K562 (cell line): ENCODE results near the gene POLR1D. TPM values are rescaled to one million over a fixed set of nuclear protein-coding genes. Genes with fewer than 3 reads are reported as not detected.
A peak's percentile ranks its signal among the peaks of the same experiment; 100 is the strongest.

Source experiments
- ATAC-seq: fragments of 200-7000 bp; cut with Tn5 transposase; 3 replicates; pipeline ENCODE4 v1.9.1; 2020; ENCODE audit warnings: moderate library complexity
- BruUV-seq: library from RNA; stranded (reverse); fragments of 400-500 nt; replicated peaks from 2 replicates; lab custom pipeline; 2021; lab: Mats Ljungman, UMichigan
- CTCF ChIA-PET: fragments of 300-600 bp; formaldehyde crosslinking; extraction: SDS; loops from one replicate; lab custom pipeline; 2021; ENCODE audit warnings: low intra/inter-chr PET ratio; lab: Yijun Ruan, JAX
- POLR2A ChIA-PET: fragments of 300-600, 350-650 bp; sonication (Branson Sonifier 250); formaldehyde crosslinking; extraction: SDS; loops from one replicate; lab custom pipeline; 2021; ENCODE audit warnings: antibody characterized with exemption, inconsistent platforms; lab: Yijun Ruan, JAX
- DNase-seq, 4 experiments: peaks; one replicate each; pipeline versions ENCODE4 v3.0.0 to v3.0.0-alpha.2; 2011 to 2018; ENCODE audit warnings: low spot score in 3 of 4, mixed read lengths in 3 of 4; ENCODE audit errors: extremely low read depth in 1 of 4
- FAIRE-seq: peaks from 2 replicates; lab custom pipeline; 2011; peaks lifted over from hg19 to GRCh38; lab: Jason Lieb, UNC
- H2AFZ ChIP-seq: 2 replicates; pipeline ENCODE4 v1.6.0; 2011; ENCODE audit warnings: low read depth, low read length, control low read depth, inconsistent platforms
- H3K27ac ChIP-seq: fragments of 200-600 bp; 3 replicates; pipeline ENCODE4 v1.8.0; 2011; ENCODE audit warnings: low read depth, mild to moderate bottlenecking, control low read depth, inconsistent platforms, low read length, moderate library complexity, mixed read lengths; ENCODE audit errors: extremely low read depth
- H3K27me3 ChIP-seq, 2 experiments: fragments of 300-600 bp in 1 of 2; 2 replicates in 1 of 2; 3 replicates in 1 of 2; pipeline versions ENCODE4 v1.6.0 to v1.8.0; 2011; ENCODE audit warnings: inconsistent platforms in 2 of 2, low read length in 2 of 2, mild to moderate bottlenecking in 1 of 2, mixed read lengths in 1 of 2, moderate library complexity in 1 of 2; ENCODE audit not compliant: control insufficient read depth in 2 of 2, insufficient read depth in 2 of 2
- H3K36me3 ChIP-seq: fragments of 300-600 bp; 3 replicates; pipeline ENCODE4 v1.8.0; 2011; ENCODE audit warnings: mild to moderate bottlenecking, low read length, inconsistent platforms; ENCODE audit not compliant: control insufficient read depth, insufficient read depth
- H3K4me1 ChIP-seq, 2 experiments: fragments of 200-600 bp in 1 of 2; replicated peaks in 1 of 2; 2 replicates in 1 of 2; 3 replicates in 1 of 2; pipeline versions ENCODE4 v1.5.1 to v1.8.0; 2011; ENCODE audit warnings: inconsistent platforms in 2 of 2, low read length in 2 of 2, mild to moderate bottlenecking in 1 of 2, mixed read lengths in 1 of 2, moderate library complexity in 1 of 2; ENCODE audit not compliant: control insufficient read depth in 2 of 2, insufficient read depth in 2 of 2
- H3K4me2 ChIP-seq: 2 replicates; pipeline ENCODE4 v1.6.1; 2011; ENCODE audit warnings: low read length, control low read depth, inconsistent platforms, mixed read lengths; ENCODE audit not compliant: insufficient read depth
- H3K4me3 ChIP-seq: fragments of 200-600 bp; sonication (generic), shearing (Covaris generic); 2 replicates; pipeline ENCODE4 v1.5.1; 2016; ENCODE audit warnings: control low read depth, inconsistent platforms
- H3K79me2 ChIP-seq: fragments of 200-600 bp; 3 replicates; pipeline ENCODE4 v1.8.0; 2011; ENCODE audit warnings: low read length, inconsistent platforms; ENCODE audit not compliant: control insufficient read depth, insufficient read depth
- H3K9ac ChIP-seq, 2 experiments: 2 replicates each; pipeline versions ENCODE4 v1.6.0 to v1.6.1; 2011; ENCODE audit warnings: low read depth in 2 of 2, low read length in 2 of 2, control low read depth in 1 of 2, inconsistent platforms in 1 of 2, mild to moderate bottlenecking in 1 of 2, mixed read lengths in 1 of 2; ENCODE audit not compliant: insufficient read depth in 1 of 2
- H3K9me1 ChIP-seq: one replicate; pipeline ENCODE4 v1.6.0; 2011; ENCODE audit warnings: inconsistent platforms, mild to moderate bottlenecking, low read length, moderate library complexity; ENCODE audit not compliant: control insufficient read depth, insufficient read depth
- H3K9me3 ChIP-seq: replicated peaks from 2 replicates; pipeline ENCODE4 v1.5.1; 2011; ENCODE audit warnings: low read depth, low read length, inconsistent platforms; ENCODE audit not compliant: control insufficient read depth, insufficient read depth
- H4K20me1 ChIP-seq: replicated peaks from 2 replicates; pipeline ENCODE4 v1.6.1; 2011; ENCODE audit warnings: low read length, inconsistent platforms, mixed read lengths; ENCODE audit not compliant: control insufficient read depth, insufficient read depth
- ARNT ChIP-seq, 2 experiments: fragments of 450-650 bp; IDR thresholded peaks; 2 replicates each; pipeline ENCODE4 v1.6.1; 2016; ENCODE audit warnings: mild to moderate bottlenecking in 1 of 2
- C11orf30 ChIP-seq: fragments of 450-650 bp; IDR thresholded peaks from 2 replicates; pipeline ENCODE4 v1.6.1; 2016; ENCODE audit warnings: low read depth, mild to moderate bottlenecking
- ETV6 ChIP-seq, 3 experiments: fragments of 150-350 bp in 1 of 3; sonication (generic) in 1 of 3; formaldehyde crosslinking in 1 of 3; IDR thresholded peaks; 2 replicates each; pipeline versions ENCODE4 v1.6.1 to v1.8.0; 2014 to 2022; ENCODE audit warnings: borderline replicate concordance in 2 of 3, low read depth in 2 of 3, antibody characterized with exemption in 1 of 3, low read length in 1 of 3, mild to moderate bottlenecking in 1 of 3, missing genetic modification reagents in 1 of 3
- FOSL1 ChIP-seq: fragments of 200-800 bp; sonication (Bioruptor generic); conservative IDR thresholded peaks from 2 replicates; pipeline ENCODE4 v1.6.1; 2016; ENCODE audit warnings: missing genetic modification characterization, missing compliant biosample characterization
- GATA2 ChIP-seq: sonication (generic); formaldehyde crosslinking; IDR thresholded peaks from 2 replicates; pipeline ENCODE4 v1.4.0; 2020; ENCODE audit warnings: mild to moderate bottlenecking, missing genetic modification reagents
- HDAC6 ChIP-seq: IDR thresholded peaks from 2 replicates; pipeline ENCODE4 v1.6.1; 2012; ENCODE audit warnings: low read depth, mild to moderate bottlenecking, control low read depth, inconsistent platforms, low read length, moderate library complexity
- HMG20A ChIP-seq: fragments of 450-650 bp; formaldehyde crosslinking; conservative IDR thresholded peaks from 2 replicates; pipeline ENCODE4 v1.4.0; 2020; ENCODE audit warnings: mild to moderate bottlenecking, mixed read lengths
- HNRNPUL1 ChIP-seq: fragments of 200-400 bp; formaldehyde crosslinking; IDR thresholded peaks from 2 replicates; pipeline ENCODE4 v1.6.1; 2017; ENCODE audit warnings: low read length
- IRF9 ChIP-seq: fragments of 450-650 bp; IDR thresholded peaks from 2 replicates; pipeline ENCODE4 v1.6.1; 2016; ENCODE audit warnings: missing biosample characterization, missing genetic modification characterization
- JUN ChIP-seq, 2 experiments: sonication (generic) in 1 of 2; formaldehyde crosslinking in 1 of 2; IDR thresholded peaks; 2 replicates each; pipeline versions ENCODE4 v1.6.1 to v1.8.0; 2012 to 2022; ENCODE audit warnings: borderline replicate concordance in 2 of 2, mild to moderate bottlenecking in 2 of 2, improper control_type of control experiment in 1 of 2, low read depth in 1 of 2, low read length in 1 of 2, missing genetic modification reagents in 1 of 2
- JUND ChIP-seq, 2 experiments: IDR thresholded peaks; 2 replicates in 1 of 2; 3 replicates in 1 of 2; pipeline ENCODE4 v1.6.1; 2011; ENCODE audit warnings: borderline replicate concordance in 2 of 2, low read depth in 2 of 2, low read length in 2 of 2, improper control_type of control experiment in 1 of 2, missing biosample characterization in 1 of 2, missing genetic modification characterization in 1 of 2, missing genetic modification reagents in 1 of 2
- KDM1A ChIP-seq, 2 experiments: fragments of 450-650 bp; IDR thresholded peaks; 2 replicates each; pipeline ENCODE4 v1.6.1; 2016; ENCODE audit warnings: mild to moderate bottlenecking in 2 of 2
- MED1 ChIP-seq: sonication (generic); formaldehyde crosslinking; IDR thresholded peaks from 2 replicates; pipeline ENCODE4 v1.8.1; 2023; ENCODE audit warnings: missing genetic modification reagents, borderline replicate concordance
- MLX ChIP-seq, 2 experiments: fragments of 450-650 bp in 1 of 2; sonication (generic) in 1 of 2; formaldehyde crosslinking; conservative IDR thresholded peaks; 2 replicates each; pipeline versions ENCODE4 v1.4.0 to v1.8.1; 2020 to 2022; ENCODE audit warnings: mild to moderate bottlenecking in 1 of 2, missing genetic modification reagents in 1 of 2
- RCOR1 ChIP-seq, 2 experiments: IDR thresholded peaks; 2 replicates each; pipeline ENCODE4 v1.6.1; 2012; ENCODE audit warnings: low read depth in 2 of 2, low read length in 2 of 2, borderline replicate concordance in 1 of 2, improper control_type of control experiment in 1 of 2
- SUPT5H ChIP-seq: fragments of 450-650 bp; IDR thresholded peaks from 2 replicates; pipeline ENCODE4 v1.6.1; 2016
- TEAD2 ChIP-seq: fragments of 450-650 bp; IDR thresholded peaks from 2 replicates; pipeline ENCODE4 v1.6.1; 2016; ENCODE audit warnings: missing genetic modification characterization, control low read depth, missing compliant biosample characterization
- ZNF134 ChIP-seq: fragments of 250-450 bp; sonication (Bioruptor Pico); conservative IDR thresholded peaks from 2 replicates; pipeline ENCODE4 v1.4.0; 2020
- ZNF165 ChIP-seq: fragments of 250-450 bp; sonication (Bioruptor Pico); IDR thresholded peaks from 2 replicates; pipeline ENCODE4 v1.4.0; 2020; ENCODE audit warnings: borderline replicate concordance
- ZNF511 ChIP-seq: sonication (generic); formaldehyde crosslinking; IDR thresholded peaks from 2 replicates; pipeline ENCODE4 v1.8.0; 2022; ENCODE audit warnings: mild to moderate bottlenecking, missing genetic modification reagents
- ZNF583 ChIP-seq: fragments of 250-450 bp; sonication (Bioruptor Pico); IDR thresholded peaks from 2 replicates; pipeline ENCODE4 v1.4.0; 2020
- WGBS: fragments of 100-300 bp; shearing (Covaris generic); methylation state at CpG from one replicate; pipeline ENCODE4 v1.1.6; 2016; ENCODE audit warnings: low coverage, mixed read lengths; ENCODE audit not compliant: insufficient coverage; ENCODE audit errors: missing lambda C conversion rate; 5-methylcytosine and 5-hydroxymethylcytosine counted together
- in situ Hi-C: fragments of 300-500 bp; cut with MboI; formaldehyde crosslinking; loops from 4 replicates; pipeline ENCODE4 v1.15.0; 2018; ENCODE audit warnings: inconsistent platforms, mixed read lengths
- intact Hi-C: fragments of 100-400 bp; cut with micrococcal nuclease; formaldehyde crosslinking; loops from 2 replicates; pipeline ENCODE4 v1.14.2; 2022
- polyA plus RNA-seq, 8 experiments: library from polyadenylated mRNA; depleted of rRNA in 4 of 8; stranded (reverse) in 5 of 8; unstranded in 3 of 8; fragments of >200 nt; fragmentation: Nextera tagmentation in 2 of 8; fragmentation: Illumina TruSeq in 1 of 8; extraction: Ambion mirVana in 2 of 8; extraction: Trizol in 1 of 8; gene quantifications; 2 replicates each; pipeline versions ENCODE4 v1.2.1 to v1.2.3, GENCODE V29; 2011 to 2014; ENCODE audit warnings: inconsistent platforms in 1 of 8, missing spikeins in 1 of 8
- total RNA-seq, 7 experiments: library from RNA; depleted of rRNA in 6 of 7; stranded (reverse); fragments of >200 nt in 6 of 7; fragmentation: Illumina TruSeq in 2 of 7; extraction: Trizol in 2 of 7; gene quantifications; 2 replicates each; pipeline versions ENCODE4 v1.2.1 to v1.2.3, GENCODE V29; 2011 to 2021; ENCODE audit warnings: low replicate concordance in 1 of 7

POLR1D gene
- total and polyA plus RNA-seq, 9 of the 15 experiments (the other 6 are each of a cell fraction or from before 2014, with no cell fraction given), result 107 to 188 (median 145) TPM

- Histone ChIP-seq H3K4me3 (no peak overlapping the region), H3K4me2 (no peak overlapping the region), H2AFZ (no peak overlapping the region), H3K79me2 (no peaks in the 10 kb centered on the region; the same call in 1 of the 3 replicates), H3K9me1 (no peaks in the 10 kb centered on the region), H3K9ac (no peak overlapping the region), H3K27me3 (no peaks in the 10 kb centered on the region), H4K20me1 (no peaks in the 10 kb centered on the region), H3K4me1 (peaks cover 0 to 7% of the 10 kb centered on the region in 2 experiments; a peak in 4 of 5 replicates), H3K9me3 (no peaks in the 10 kb centered on the region), H3K27ac (no peak overlapping the region), H3K36me3 (no peaks in the 10 kb centered on the region)
- no TSS peak for BruUV-seq
- CTCF ChIA-PET, result interaction anchor here (0.6 kb wide), 1 partner anchor 390 kb away, joined by 3 read pairs; no protein-coding TSS in a partner anchor
- ATAC-seq, result no peak
- intact Hi-C loops, result no loop called here
- 8% methylated on average over 4 of the region's 4 CpGs for WGBS
- FAIRE-seq, result peak; percentile 23
- in situ Hi-C loops, result no loop called here
- POLR2A ChIA-PET, result no interaction called here
- DNase-seq, result peak in 1 of 4 experiments; percentile 27
- TF ChIP-seq KDM1A (IDR thresholded peaks at IDR 0.05) (no peak), HNRNPUL1 (no peak), HMG20A (CRISPR knock-in tag) (no peak), HDAC6 (no peak), FOSL1 (tag) (peak; percentile 64), ARNT (IDR thresholded peaks at IDR 0.05) (no peak), GATA2 (CRISPR knock-in tag) (no peak), TEAD2 (tag) (no peak), JUND (IDR thresholded peaks at IDR 0.05; ENCODE audit: borderline replicate concordance, low read depth, low read length) (peak; percentile 83), JUND (tag; IDR thresholded peaks at IDR 0.05; ENCODE audit: borderline replicate concordance, low read depth, low read length) (peak; percentile 73; the same call in 1 of the 3 replicates), MED1 (CRISPR knock-in tag) (no peak), ZNF583 (CRISPR knock-in tag) (no peak), RCOR1 (IDR thresholded peaks at IDR 0.05; ENCODE audit: borderline replicate concordance in 1 of 2, low read depth in 2 of 2, low read length in 2 of 2) (peak in 1 of 2 experiments; percentile 28; a peak in 1 of 4 replicates), ZNF511 (CRISPR knock-in tag) (no peak), ZNF134 (CRISPR knock-in tag) (peak; percentile 83), ZNF165 (no peak), IRF9 (tag) (no peak), ETV6 (IDR thresholded peaks at IDR 0.05; ENCODE audit: borderline replicate concordance in 1 of 2, low read depth in 2 of 2, low read length in 1 of 2) (no peak), ETV6 (CRISPR knock-in tag; IDR thresholded peaks at IDR 0.05; ENCODE audit: borderline replicate concordance) (no peak), JUN (IDR thresholded peaks at IDR 0.05; ENCODE audit: borderline replicate concordance, low read depth, low read length) (0 out of 2 replicates have a peak, but pooled peaks have one; percentile 57), JUN (CRISPR knock-in tag; IDR thresholded peaks at IDR 0.05; ENCODE audit: borderline replicate concordance) (no peak), SUPT5H (no peak), MLX (CRISPR knock-in tag; conservative IDR thresholded peaks at IDR 0.05) (no peak), C11orf30 (peak; percentile 24; the same call in 1 of the 2 replicates)
Observed at GRCh38 chr13:27607125-27607524, 14.6 kb upstream of the POLR1D start.
